ACHN (cell line): Measurements from ENCODE around the gene GALNT15.

Source experiments
- DNase-seq: peaks from one replicate; pipeline ENCODE4 v3.0.0-alpha.2; 2015
- in situ Hi-C: cut with HindIII; loops from 2 replicates; pipeline ENCODE4 v1.10.0; 2017; ENCODE audit warnings: low sequenced_read_pairs, low pct_ligation_motif_present, low pct_unique_long_range_greater_than_20kb

GALNT15 gene

GRCh38 chr3:16260046-16260445 lies 85.6 kb downstream of the GALNT15 start:
- in situ Hi-C loops, result loop anchor here (25.0 kb wide), 1 partner anchor 277 kb away; no protein-coding TSS in a partner anchor
- DNase-seq, result no peak

GRCh38 chr3:16262174-16262573 lies 87.7 kb downstream of the GALNT15 start:
- in situ Hi-C loops, result loop anchor here (25.0 kb wide), 1 partner anchor 275 kb away; no protein-coding TSS in a partner anchor
- DNase-seq, result no peak

- in situ Hi-C loops, result loop anchor here (25.0 kb wide), 1 partner anchor 273 kb away; no protein-coding TSS in a partner anchor
- DNase-seq, result no peak
Observed at GRCh38 chr3:16264174-16264707, 89.8 kb downstream of the GALNT15 start.

GRCh38 chr3:16264708-16265454 lies 90.4 kb downstream of the GALNT15 start, which contains the start of the genes DPH3 and OXNAD1:
DPH3 (minus strand) TSS chr3:16264943; CDS start chr3:16264876, 67 bp downstream.
OXNAD1 (plus strand) TSS chr3:16265212; CDS start chr3:16270953, 5,741 bp downstream.
- in situ Hi-C loops, result loop anchor here (25.0 kb wide), 1 partner anchor 272 kb away; no protein-coding TSS in a partner anchor
- peak; percentile 98 for DNase-seq

GRCh38 chr3:16265455-16265786 lies 90.9 kb downstream of the GALNT15 start:
- in situ Hi-C loops, result loop anchor here (25.0 kb wide), 1 partner anchor 272 kb away; no protein-coding TSS in a partner anchor
- DNase-seq, result no peak

- in situ Hi-C loops, result loop anchor here (25.0 kb wide), 1 partner anchor 271 kb away; no protein-coding TSS in a partner anchor
- DNase-seq, result no peak
Observed at GRCh38 chr3:16266714-16267113, 92.2 kb downstream of the GALNT15 start.

- in situ Hi-C loops, result loop anchor here (25.0 kb wide), 1 partner anchor 266 kb away; no protein-coding TSS in a partner anchor
- no peak for DNase-seq
Observed at GRCh38 chr3:16270855-16271254, 96.4 kb downstream of the GALNT15 start.

GRCh38 chr3:16272588-16272987 lies 98.1 kb downstream of the GALNT15 start:
- in situ Hi-C loops, result loop anchor here (25.0 kb wide), 1 partner anchor 265 kb away; no protein-coding TSS in a partner anchor
- no peak for DNase-seq

- in situ Hi-C loops, result loop anchor here (25.0 kb wide), 1 partner anchor 263 kb away; no protein-coding TSS in a partner anchor
Observed at GRCh38 chr3:16273867-16274266, 99.4 kb downstream of the GALNT15 start.

GRCh38 chr3:16277471-16277870 lies 103.0 kb downstream of the GALNT15 start:
- DNase-seq, result no peak
- in situ Hi-C loops, result no loop called here

More at GRCh38 chr3:16273867-16274266, 99.4 kb downstream of the GALNT15 start:
- no peak for DNase-seq

- in situ Hi-C loops, result no loop called here
- DNase-seq, result no peak
Observed at GRCh38 chr3:16279010-16279801, 104.7 kb downstream of the GALNT15 start.

GRCh38 chr3:16280671-16281070 lies 106.2 kb downstream of the GALNT15 start:
- in situ Hi-C loops, result no loop called here

More at GRCh38 chr3:16280671-16281070, 106.2 kb downstream of the GALNT15 start:
- no peak for DNase-seq
